GM21723 (cell line): Measurements from ENCODE around the gene TMEM91.

ENCODE experiments used
- ATAC-seq: cut with Tn5 transposase; IDR thresholded peaks from one replicate; pipeline ENCODE4 v1.9.1; 2021; ENCODE audit warnings: mild to moderate bottlenecking, moderate library complexity; ENCODE audit not compliant: unreplicated experiment

The TMEM91 gene

GRCh38 chr19:41409288-41409687 is 33.0 kb downstream of the TMEM91 start:
- no peak for ATAC-seq

- no peak for ATAC-seq
Measured at GRCh38 chr19:41410336-41411054, 34.2 kb downstream of the TMEM91 start.

GRCh38 chr19:41411100-41411967 is 35.0 kb downstream of the TMEM91 start:
- no peak for ATAC-seq

- no peak for ATAC-seq
Measured at GRCh38 chr19:41411968-41412265, 35.6 kb downstream of the TMEM91 start.

- no peak for ATAC-seq
Measured at GRCh38 chr19:41412953-41413352, 36.6 kb downstream of the TMEM91 start.

GRCh38 chr19:41413947-41414346 is 37.6 kb downstream of the TMEM91 start:
- ATAC-seq: no peak

GRCh38 chr19:41414461-41414860 is 38.1 kb downstream of the TMEM91 start:
- ATAC-seq: no peak

GRCh38 chr19:41415154-41415571 is 38.8 kb downstream of the TMEM91 start:
- no peak for ATAC-seq

- ATAC-seq: no peak
Measured at GRCh38 chr19:41416194-41416674, 39.9 kb downstream of the TMEM91 start.

- ATAC-seq: no peak
Measured at GRCh38 chr19:41420101-41420880, 44.0 kb downstream of the TMEM91 start.

GRCh38 chr19:41421314-41421713 is 45.0 kb downstream of the TMEM91 start:
- no peak for ATAC-seq

- ATAC-seq: no peak
Measured at GRCh38 chr19:41421973-41422372, 45.6 kb downstream of the TMEM91 start.

GRCh38 chr19:41422456-41422855 is 46.1 kb downstream of the TMEM91 start:
- no peak for ATAC-seq

GRCh38 chr19:41422955-41423354 is 46.6 kb downstream of the TMEM91 start:
- no peak for ATAC-seq

GRCh38 chr19:41424335-41425173 is 48.2 kb downstream of the TMEM91 start:
- no peak for ATAC-seq

GRCh38 chr19:41425174-41426115 is 49.1 kb downstream of the TMEM91 start:
- no peak for ATAC-seq

- ATAC-seq: no peak
Measured at GRCh38 chr19:41426116-41426841, 49.9 kb downstream of the TMEM91 start.

- no peak for ATAC-seq
Measured at GRCh38 chr19:41426952-41427646, 50.8 kb downstream of the TMEM91 start, which contains the start of gene B3GNT8. TSS of gene B3GNT8 (minus strand) at chr19:41427374. CDS start at chr19:41426778, 596 bp downstream.
